Measurements from ENCODE around the gene BCCIP.

Gene BCCIP

DNA sequence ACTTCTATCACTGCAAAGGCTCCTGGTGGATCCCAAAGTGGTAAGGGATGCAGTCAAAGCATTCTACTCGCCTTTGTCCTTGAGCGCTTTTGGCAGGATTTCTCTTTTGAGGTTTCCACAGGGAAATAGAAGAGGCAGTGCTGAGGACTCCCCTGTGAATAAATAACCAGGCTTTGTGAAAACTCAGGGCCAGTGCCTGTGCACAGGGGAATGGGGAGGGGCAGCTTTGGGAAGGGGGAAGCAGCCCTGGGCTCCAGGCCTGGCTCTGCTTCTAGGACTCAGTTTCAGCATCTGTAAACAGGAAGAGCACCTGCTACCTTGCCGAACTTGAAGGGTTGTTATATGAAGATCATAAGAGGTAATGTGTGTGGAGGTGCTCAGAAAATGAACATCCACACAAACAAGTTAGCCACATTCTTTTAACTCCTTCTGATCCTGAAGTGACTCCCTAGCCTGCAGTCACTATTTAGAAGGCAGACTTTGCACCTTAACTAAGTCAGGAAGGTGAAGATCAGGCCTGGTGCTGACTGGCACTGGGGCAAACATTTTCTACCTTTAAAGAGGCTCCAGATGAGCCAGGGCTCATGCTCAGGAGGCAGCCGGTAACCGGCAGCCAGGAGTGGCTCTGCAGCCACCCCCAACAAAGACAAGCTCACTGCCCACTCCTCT lies 25.2 kb upstream of the BCCIP start:
- no peak for DNase-seq

DNA sequence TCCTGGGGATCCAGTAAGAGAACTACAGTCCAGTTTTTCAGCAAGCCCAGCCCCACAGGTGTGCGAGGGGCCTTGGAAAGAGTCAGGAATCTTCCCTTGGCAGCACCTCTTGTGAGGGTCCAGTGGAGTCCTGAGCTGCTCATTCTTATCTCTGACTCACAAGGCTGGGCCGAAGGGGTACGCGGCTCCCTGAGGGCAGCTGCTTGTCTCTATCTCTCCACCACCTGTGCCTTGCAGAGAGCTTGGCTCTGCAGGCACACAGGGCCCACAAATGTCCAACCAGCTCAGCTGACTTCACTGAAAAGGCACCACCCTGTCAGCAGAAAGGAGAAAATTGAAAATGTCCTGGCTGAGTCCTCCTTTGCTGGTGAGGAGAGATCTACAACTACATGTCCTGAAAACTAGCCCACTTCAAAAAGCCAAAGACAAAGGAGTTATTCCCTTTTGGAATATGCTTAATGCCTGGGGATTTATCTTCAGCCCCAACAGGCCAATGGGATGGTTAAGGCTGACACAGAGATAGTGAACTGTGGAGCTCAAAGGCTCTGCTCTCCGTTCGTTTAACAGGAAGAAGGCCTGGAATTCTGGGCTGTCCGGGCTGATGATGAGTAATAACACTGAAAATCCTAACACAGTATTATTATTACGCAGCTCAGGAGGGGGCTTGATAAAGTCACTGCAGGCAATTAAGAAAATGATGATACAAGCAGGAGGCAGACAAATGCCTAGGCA lies 23.7 kb upstream of the BCCIP start:
- no peak for DNase-seq

DNA sequence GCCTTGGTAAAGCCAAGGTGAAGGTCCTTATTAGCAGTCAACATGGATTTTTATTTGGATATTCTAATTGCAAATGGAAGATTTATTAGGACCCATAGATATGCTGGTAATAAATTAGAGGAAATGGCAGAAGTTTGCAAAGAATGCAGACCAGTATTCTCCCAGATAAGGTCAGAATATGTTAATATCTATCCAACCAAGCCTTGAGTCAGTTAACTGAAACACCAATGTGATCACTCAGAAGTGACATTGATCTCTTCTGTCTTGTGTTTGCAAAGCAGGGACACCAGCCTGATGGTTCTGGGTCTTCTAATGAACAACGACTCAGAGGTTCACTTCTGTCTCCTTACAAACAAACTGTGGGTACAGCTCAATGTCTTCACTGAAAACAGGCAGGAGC lies 21.8 kb upstream of the BCCIP start:
- DNase-seq, result no peak

DNA sequence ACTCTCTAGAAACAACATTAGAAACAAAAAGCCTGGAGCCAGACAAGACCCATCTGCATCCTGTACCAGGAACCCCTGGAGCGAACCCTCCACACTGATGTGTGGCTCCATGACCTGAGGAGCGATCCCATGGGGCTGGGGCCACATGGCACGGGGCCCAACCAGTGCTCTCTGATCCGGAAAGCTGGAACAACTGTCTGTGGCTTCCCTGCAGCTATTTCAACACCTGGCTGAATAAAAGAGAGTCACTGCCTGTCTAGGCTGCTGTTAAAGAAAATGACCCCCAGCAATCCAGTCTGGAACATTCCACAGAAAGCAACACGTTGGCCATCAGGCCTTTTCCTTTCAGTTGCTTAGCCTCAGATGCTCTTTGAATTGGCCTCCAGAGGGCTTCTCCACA lies 21.2 kb upstream of the BCCIP start:
- no peak for DNase-seq

DNA sequence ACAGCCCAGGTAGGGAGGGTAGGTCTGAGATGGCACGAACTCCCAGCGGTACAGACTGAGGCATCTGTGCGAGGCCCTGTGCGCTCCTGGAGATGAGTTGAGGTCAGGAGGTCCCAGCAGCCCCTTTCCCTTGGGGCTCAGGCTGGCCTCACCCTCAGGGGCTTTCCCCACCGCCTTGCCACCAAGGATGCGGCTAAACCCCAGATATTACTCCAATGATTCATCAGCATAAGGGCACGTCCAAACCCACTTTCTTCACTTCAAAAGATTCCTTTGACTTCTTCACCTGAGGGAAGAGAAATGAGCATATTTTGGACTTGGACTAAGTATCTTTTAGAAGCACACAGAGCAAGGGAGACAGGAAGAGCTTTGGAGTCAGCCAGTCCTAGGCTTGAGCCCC lies 20.6 kb upstream of the BCCIP start:
- no peak for DNase-seq

DNA sequence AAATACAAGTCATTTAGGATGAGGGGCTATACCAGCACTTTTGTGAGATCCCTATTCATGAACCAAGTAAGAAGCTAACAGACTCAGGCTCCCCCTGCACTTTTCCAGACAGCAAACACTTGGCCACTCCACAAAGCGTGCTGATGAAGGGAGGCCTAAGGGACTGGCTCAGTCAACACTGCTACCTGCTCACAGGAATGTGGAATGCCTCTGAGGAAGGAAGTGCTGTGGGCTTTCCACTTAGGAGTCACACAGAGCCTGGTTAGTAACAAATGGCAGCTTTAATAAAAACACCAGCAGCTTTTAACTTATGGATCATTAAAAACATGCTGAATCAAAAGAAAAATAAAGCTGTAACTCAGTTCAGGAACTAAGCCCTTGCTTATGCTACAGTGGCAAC lies 15.3 kb upstream of the BCCIP start:
- no peak for DNase-seq

DNA sequence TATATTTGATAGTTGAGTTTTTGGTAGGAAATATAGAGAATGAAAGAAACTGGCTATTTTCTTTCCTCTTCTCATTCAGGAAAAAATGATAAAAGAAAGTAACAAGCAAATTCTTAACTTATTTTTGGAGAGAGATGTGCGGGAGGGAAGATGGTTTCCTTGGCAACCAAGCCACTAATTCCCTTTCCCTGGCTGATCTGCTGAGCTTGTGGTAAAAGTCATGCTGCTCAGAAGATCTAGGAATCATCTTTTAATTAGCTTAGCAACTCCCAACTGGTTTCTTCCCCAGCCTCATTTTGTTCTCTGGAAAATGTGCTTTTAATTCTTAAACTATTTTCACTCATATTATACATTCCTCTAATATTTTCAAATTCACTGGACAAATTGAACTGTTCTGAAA lies 12.1 kb upstream of the BCCIP start:
- no peak for DNase-seq

DNA sequence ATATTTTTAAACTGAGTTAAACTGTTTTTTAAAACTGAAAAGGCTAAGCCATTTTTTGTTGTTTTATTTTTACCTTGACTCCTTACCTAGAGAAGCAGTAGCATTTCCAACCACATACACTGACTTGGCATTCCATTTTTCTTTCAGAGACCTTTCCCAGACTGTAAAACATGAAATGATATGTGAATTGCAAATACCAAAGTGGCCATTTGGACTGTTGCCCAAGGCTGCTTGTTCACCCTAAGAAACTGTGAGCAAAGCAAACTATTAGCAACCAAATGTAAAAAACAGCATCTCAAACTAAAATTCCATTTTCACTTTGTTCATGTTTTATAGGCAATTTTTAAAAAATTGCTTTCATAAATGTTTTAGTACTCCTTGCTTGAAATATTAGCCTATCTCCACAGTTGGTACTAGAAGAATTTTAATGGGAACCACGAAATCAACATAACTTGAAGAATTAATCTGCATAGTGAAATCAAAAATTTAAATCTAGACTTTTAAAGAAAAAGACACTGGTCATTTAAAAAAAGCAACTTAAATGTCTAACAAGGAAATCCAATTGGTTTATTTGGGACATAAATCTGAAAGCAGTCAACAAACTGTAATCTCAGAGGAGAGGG lies 11.1 kb upstream of the BCCIP start:
- DNase-seq, result no peak

DNA sequence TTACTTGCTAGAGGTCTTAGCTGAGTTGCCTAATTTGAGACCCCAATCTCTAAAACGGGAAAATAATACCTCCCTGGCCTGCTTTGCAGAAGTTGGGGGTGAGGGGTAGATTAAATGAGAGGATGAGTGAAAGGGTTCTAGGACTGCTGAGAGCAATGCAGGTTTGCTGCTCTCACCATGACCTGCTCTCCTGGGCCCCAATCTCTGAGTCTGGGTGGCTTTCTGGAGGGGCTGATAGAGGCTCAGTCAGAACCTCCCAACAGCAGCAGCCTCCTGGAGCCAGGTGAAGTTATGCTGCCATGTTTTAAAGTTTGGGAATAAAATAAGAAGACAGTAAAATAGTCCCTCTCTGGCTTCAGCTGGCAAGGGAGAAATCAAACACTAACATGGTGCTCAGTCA lies 7.6 kb upstream of the BCCIP start:
- DNase-seq, result no peak

DNA sequence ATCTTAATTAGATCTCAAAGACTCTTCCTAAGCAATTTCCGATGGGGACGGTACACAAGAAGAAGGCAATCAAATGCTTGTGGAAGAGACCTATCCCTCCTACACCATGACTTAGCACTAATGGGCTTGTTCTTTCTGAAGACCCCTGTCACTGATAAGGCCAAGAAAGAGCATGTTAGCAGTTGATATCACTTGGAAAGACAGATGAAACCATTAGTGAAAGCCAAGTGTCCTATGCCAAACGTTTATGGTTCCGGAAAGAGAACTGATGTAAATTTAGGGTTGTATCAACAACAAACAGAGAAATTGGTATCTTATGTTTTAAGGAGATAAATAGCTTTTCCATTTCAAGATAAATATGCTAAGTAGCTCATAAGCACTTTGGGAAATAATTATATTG lies 6.8 kb upstream of the BCCIP start:
- DNase-seq, result no peak

DNA sequence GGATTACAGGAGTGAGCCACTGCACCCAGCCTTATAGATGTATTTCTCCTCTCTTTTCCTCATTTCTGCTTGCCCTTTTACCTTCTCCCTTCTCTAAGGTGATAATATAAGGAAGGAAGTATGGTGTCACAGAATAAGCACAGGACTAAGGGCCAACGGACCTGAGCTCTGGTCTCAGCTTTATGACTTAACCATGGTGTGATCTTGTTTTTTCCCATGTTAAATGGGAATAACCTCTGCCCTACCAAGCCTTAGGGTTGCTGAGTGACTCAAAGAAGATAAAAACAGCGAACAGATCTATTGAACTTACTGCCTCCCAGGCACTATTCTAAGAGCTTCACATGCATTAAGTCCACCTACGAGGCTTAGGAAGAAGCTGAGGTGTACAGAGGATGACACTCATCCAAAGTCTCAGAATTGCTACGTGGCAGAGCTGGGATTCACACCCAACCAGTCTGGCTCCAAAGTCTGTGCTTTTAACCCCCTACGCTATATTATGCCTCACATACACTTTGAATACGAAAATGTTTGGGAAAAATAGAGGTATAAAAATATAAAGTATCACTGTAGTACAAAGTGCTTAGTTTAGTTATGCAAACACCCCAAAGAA lies 5.9 kb upstream of the BCCIP start:
- no peak for DNase-seq

DNA sequence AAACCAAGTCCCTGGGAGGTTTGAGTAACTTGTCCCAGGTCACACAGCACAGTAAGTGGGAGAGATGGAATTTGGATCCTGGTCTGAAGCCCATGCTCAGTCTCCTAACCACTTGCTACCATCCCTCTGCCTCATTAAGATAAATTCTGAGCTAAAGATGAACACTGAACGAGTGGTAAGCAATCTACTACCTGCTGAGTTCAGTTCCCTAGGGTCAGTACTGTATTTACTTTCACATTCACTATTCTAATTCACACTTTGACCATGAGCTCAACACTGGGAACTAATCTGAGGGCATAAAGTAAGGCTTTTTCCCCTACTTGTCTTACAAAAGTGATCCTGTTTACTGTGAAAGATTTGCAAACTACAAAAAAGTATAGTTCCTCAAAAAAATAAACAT lies 2.6 kb upstream of the BCCIP start:
- no peak for DNase-seq

DNA sequence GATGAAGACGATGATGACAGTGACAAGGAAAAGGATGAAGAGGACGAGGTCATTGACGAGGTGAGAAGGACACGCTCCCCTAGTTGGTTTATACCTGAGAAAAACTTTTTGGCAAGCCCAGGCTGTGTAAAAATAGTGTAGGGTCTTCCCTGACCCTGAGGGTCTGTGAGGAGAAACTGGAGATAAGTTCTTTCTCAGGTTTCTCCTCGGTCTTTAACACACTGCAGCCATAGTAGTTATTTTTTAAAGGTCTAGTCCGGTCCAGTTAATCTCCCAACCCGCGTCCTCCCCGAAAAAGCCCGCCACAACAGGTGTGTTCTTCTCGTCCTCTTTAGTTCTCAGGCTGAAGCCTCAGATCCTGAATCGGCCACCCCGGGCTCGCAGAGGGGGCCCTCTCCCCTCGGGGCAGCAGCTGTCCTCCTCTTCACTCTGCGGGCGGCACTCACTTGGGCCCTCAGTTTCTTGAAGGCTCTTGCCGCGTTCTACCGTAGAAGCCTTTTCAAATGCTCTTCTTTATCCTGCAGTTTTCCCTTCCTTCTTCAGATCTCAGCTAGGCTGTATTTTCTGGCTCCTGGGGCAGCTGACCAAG lies 411 bp downstream of the BCCIP start:
- DNase-seq, result no peak

DNA sequence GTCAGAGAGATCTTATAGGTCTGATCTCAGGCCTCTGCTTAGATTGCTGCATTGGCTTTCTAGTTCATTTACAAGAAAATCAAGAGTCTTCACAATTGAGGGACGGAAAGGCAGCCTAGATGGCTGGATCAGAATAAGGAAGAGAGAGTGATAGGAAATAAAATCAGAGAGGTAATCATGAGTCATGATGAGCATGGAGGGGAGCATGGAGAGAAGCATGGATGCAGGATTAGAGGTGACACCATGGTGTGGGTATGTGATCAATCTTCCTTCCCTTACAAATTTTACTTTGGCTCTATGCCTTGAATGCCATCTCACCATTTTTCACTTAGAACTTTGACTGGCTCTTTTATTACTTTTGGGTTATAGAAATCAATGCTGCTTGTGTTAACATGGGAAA lies 1.4 kb downstream of the BCCIP start:
- no peak for DNase-seq

DNA sequence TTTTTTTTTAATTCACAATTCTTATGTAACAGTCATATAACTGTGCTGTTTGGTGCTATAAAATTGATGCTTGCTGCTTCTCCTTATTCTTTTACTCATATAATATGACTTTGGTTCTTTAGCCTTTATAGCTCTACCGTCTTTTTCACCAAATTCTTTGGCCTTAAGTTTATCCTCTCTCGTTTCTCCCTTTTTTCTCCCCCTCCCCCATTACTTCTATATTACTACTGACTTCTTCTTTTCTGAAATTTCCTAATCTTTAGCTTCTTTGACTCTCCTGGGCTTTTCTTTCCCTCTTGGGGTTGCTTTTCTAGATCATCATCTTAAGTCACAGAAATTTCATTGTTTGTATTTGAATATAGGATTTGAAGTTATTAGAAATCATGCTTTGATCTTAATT lies 3.8 kb downstream of the BCCIP start:
- no peak for DNase-seq

DNA sequence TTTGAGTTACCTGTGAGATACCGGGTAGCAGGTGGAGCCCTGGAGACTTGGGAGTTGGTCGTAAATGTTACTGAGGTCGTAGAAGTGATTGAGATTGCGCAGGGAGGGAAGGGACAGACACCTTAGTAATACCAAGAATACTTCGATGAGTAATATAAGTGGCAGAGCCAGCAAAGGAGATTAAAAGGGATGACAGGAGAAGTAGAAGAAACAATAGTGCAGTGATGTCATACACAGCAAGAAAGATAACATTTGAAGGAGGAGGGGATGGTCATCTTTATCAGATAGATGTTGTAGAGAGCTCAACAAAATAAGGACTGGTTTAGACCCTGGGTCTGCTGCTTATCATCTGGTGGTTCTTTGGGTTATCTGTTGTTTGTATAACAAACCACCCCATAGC lies 5.0 kb downstream of the BCCIP start:
- no peak for DNase-seq

DNA sequence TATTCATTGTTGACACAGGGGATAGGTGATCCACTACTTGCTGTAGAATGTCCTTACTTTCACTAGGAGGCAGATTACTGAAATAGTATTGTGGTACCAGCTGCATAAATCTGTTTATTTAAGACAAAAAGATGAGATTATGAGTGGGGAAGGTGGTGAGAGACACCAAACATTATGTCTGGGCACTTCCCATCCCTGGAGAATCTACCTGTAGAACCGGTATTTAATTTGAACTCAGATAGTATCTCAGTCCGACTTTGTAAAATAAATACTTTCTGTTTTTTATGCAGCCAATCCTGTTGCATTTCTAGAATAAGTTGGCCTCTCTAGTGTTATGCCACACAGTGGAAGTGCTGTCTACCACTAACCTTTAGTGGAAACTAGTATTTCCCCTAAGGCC lies 13.4 kb downstream of the BCCIP start:
- no peak for DNase-seq

DNA sequence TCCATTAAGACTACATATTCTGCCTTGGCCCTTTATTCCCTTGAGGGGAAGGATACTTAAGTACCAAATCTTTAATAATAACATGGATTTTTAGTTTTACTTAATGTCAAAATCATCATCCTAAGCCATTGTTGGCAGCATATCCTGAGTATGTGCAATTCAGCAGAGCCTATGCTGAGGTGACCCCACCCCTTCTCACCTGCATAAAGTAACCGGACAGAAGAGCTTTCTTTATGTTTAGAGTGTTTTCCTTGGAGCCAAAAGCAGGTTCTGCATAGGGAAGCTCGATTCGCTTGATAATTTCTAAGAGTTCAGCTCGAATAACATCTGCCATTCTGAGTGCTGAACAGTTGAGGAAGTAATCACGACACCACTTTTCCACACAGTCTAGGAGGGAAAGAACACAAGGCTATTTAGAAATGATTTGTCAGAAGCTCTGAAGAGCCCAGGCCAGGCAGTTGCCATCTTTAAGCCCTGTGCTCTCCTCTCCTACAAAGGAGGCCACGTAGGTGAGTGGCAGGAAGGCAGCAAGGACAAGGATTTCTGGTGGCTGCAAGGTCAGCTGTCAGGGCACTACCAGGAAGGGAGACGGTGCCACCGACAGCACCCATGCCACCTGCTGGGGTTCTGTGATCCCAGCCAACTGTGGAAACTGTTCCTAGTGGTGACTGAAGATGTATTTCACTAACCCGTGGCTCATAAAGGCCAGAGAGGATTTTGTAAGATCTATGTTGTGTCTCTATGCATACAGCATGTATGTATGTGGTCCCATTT lies 15.6 kb downstream of the BCCIP start:
- no peak for DNase-seq

DNA sequence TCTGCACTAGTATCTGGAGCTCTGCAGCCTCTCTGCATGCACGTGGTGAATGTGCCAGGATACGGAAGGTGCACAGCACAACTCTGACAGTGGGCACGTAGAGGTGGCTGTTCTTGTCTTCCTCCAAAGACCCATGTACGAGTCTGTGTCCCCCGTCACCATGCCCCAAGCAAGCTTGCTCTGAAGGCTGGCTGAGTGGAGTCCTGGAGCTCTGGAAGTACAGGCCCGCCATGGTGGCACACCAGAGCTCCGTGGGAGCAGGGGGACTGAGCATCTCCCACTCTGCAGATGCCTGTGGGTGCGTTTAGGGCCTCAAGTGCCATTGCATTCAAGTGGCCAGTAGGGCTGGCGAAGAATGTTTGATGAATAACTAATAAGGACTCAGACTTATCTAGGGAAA lies 17.1 kb downstream of the BCCIP start:
- no peak for DNase-seq

DNA sequence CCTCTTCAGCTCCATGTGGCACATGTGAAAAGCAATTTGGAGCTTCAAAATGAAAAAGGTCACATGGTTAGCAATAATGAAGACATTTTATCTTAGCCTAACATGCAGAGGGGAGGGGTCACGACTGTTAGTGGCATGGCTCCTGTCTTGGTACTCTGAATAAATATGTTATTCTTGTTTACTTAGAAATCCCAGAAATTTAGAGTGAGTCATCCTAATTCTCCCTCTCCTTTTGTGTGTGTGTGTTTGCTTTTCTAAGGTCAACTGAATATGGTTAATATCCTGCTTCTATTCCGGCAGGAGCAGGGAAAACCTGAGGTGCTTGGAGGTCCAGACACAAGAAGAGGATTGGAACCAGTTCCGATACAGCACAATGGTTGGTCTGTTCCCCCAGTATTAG lies 17.6 kb downstream of the BCCIP start:
- DNase-seq, result no peak

DNA sequence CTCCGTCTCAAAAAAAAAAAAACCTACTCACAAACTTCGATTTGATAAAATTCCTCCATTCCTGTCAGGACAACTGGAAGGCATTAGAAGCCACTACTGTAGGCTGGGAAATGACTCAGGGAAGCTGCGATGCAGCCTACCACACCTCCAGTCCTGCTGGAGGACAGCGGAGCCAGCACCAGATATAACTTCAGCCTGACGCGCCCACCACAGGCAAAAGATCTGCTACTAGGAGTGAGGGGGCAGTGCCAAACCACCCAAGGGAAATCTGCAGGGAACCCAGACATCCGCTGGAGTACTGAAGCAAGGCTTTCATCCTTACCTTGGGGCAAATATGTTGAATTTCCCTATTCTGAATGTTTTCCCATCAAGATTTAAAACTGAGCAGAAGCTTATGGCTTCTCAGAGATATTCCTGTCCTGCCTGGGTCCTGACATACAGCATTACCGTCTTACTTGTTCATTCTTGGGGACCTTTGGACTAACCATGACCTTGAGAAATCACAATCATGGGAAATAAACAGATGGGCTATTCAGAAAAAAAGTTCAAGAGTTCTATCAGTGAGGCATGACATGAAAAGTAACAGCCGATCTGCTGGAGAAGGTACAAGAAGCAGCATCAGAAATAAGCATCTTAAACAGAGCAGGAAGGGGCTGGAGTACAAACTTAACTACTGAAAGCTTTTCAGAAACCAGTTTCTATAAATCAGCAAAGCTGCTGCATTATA lies 20.4 kb downstream of the BCCIP start:
- DNase-seq, result no peak

DNA sequence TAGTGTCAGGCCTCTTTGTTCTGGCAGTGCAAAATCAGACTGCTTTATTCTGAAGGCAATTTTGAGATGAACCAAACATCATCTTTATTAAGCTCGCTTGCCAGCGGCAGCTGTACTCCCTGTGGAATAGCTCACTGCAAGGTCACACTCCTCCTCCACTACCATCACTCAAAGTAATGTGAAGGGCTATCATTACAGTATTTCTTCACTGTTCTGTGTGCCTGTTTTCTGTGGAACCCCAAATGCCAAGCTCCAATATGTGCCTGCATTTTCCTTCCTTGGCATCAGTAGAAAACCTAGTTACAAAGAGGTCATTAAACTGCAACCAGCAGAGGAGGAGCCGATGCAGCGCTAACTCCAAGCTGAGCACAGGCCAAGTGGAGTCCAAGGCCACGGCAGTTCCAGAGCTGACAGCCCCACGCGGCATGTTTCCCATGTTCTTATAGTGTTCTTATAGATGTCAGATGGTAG lies 21.4 kb downstream of the BCCIP start:
- DNase-seq, result no peak
